ENCODE measurements around the gene HDAC9.
A peak's percentile ranks its signal among the peaks of the same experiment; 100 is the strongest.

Gene HDAC9

DNA sequence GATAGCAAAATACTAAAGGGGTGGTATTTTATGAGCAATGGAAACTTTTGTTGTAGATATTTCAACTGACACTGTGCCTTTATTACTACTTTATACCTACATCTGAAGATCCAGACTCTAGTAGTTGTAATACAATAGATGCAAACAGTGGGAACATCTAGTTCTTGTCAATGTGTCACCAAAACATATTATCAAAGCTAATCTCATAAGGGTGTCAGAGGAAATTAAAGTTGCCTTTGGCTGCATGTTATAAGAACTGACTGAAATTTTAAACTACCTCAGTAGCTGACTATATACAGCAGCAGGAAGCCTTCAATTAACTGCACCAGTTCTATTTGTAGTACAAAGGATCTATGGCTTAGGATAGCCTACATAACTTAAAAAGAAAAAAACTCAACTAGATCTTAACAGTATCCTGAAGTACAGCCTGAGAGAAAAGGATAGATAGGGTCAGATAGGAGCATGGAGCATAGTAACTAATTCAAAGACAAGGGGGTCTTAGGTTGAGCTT lies 30.9 kb downstream of the HDAC9 start:
- DNase-seq: no peak

GRCh38 chr7:18529239-18529638 lies 33.7 kb downstream of the HDAC9 start:
- DNase-seq: no peak

DNA sequence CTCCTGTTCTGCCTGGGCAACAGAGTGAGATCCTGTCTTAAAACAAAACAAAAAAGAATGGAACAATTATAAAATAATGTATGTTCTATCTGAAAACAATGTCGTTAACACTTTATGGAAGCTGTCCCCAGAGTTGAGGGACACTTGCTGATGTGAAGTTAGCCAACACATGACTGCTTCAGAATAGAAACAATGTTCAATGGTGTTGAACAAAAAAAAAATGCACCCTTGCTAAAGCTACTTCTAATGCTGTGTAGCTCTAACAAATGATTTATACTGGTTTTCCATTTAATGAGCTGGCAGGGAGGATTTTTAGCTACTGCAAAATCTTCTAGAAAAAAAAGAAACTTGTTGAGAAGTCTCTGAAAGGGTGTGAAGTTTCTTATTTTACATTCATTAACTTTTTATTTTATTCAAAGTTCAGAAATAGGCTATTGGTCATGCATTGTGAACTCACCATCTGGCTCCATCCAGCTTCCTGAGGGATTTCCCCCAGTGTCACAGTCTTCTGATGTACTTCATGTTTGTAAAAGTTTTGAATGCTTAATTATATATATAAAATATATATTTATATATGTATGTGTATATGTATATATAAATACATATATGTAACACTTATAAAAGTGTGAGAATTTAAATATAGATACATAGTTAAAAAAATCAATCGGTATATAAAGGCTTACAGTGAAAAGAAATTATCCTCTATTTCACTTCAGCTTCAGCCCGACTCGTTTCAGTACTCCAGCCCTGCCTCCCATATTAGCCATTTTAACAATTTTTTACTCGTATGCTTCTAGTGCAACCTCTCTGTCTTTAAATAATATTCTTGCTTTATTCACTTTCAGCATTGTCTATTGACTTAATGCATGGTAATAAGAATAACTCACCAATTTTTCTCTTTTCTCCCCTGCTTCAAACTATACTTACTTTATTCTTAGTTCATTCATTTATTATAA lies 35.0 kb downstream of the HDAC9 start:
- no peak for DNase-seq

GRCh38 chr7:18531539-18531938 lies 36.0 kb downstream of the HDAC9 start:
- no peak for DNase-seq

GRCh38 chr7:18532813-18533212 lies 37.3 kb downstream of the HDAC9 start:
- no peak for DNase-seq

- no peak for DNase-seq
Observed at GRCh38 chr7:18534481-18534880, 38.9 kb downstream of the HDAC9 start.

GRCh38 chr7:18535810-18536415 lies 40.4 kb downstream of the HDAC9 start:
- no peak for DNase-seq

- no peak for DNase-seq
Observed at GRCh38 chr7:18536486-18536885, 40.9 kb downstream of the HDAC9 start.

DNA sequence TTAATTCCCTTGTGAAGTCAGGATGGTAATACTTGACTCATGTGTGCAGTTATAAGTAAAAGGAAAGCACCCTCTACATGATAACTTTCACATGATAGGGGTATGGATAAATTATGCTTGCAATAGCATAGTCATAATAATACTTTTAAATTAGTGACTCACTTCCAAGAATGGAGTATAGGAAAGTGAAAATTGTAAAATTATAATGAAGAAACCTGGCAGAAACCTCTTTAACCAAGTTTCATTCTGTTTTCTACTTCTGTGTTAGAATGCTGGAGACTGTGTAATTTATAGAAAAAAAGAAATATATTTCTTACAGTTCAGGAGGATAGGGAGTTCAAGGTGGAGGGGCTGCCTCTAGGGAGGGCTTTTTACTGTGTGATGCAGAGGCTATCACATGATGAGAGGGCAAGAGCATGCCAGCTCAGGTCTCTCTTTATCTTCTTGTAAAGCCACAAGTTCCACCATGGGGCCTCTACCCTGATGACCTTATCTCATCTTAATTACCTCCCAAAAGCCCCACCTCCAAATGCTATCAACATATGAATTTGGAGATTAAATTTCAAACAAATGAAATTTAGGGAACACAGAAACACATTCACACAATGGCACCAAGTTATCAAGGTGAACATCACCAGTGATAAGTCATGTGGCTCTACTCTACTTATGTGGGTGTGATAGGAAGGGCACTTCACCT lies 43.2 kb downstream of the HDAC9 start:
- DNase-seq: no peak

GRCh38 chr7:18540396-18540795 lies 44.8 kb downstream of the HDAC9 start:
- no peak for DNase-seq

DNA sequence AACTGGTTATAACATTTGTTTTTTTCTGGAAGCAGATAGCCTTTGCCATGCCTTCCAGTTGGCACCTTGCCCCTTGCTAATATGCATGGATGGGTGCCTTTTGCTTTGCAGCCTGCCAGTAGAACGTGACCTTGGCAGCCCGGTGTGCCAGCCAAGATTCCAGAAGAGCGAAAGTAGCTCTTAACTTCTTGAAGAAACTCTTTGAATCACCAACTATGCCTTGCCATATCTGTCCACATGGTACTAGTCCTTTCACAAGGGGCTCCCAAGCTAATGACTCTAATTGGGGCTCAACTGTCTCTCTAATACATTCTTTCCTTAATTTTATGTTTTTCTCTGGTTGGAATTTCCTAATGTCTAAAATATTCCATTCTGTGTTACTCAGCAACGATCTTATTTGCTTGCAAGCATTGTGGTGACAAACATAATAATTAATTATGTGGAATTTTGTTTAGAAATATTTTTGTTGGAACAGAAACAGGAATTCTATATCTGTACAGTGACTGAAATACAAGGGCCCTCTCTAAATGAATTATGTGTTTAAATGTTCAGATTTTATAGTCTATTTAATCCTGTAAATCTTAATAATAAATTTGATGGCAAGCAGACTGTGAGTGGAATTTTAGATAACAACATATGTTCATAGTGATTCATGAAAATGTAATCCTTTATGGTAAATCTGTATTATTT lies 45.8 kb downstream of the HDAC9 start:
- no peak for DNase-seq

DNA sequence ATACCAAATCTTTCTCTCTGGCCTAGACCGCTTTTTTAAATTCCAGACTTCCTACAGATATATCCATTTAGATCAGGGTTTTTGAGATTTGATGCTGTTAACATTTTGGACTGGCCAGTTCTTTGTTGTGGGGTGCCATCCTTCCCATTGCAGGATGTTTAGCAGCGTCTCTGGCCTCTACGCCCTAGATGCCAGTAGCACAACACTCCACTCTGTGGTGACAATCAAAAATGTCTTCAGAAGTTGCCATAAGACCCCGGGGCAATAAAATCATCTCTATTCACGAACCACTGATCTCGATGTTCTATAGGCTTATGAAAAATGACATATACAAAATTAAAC lies 46.3 kb downstream of the HDAC9 start:
- DNase-seq: no peak

DNA sequence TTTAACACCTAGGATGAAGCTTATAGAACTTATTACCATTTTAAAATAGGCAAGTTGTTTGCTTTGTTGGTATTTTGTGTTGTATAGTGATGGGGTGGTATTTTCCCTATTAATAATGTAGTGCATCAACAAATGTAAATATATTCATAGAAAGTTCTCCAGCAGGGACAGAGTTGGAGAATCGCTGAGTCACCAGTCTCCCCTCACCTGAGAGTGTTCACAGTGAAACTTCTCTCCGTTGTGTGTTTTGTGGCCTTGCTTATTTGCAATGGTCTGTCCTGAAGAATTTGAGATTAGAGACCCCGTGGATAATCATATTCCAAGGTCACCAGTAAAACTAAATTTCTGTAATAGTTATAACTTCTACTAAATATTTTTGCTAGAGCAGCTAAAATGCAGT lies 51.0 kb downstream of the HDAC9 start:
- no peak for DNase-seq

- DNase-seq: no peak
Observed at GRCh38 chr7:18547509-18548187, 52.1 kb downstream of the HDAC9 start.

DNA sequence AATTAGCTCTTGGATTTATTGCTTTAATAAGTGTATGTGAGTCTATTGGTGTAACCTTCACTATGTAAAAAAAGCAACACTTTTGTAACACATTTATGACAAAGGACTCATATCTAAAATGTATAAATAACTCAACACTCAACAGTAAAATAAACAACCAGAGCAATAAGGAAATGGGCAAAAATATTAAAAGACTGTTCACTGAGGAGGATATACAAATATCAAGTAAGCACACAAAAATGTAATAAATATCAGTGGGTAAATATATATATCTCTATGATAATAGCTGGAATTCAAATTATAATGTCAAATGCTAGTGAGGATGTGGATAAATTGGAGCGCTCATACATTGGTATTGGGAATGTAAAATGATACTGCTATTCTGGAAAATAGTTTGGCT lies 53.0 kb downstream of the HDAC9 start:
- DNase-seq: no peak

GRCh38 chr7:18550574-18550973 lies 55.0 kb downstream of the HDAC9 start:
- no peak for DNase-seq

GRCh38 chr7:18552316-18552916 lies 56.9 kb downstream of the HDAC9 start:
- DNase-seq: peak; percentile 70 to 72

DNA sequence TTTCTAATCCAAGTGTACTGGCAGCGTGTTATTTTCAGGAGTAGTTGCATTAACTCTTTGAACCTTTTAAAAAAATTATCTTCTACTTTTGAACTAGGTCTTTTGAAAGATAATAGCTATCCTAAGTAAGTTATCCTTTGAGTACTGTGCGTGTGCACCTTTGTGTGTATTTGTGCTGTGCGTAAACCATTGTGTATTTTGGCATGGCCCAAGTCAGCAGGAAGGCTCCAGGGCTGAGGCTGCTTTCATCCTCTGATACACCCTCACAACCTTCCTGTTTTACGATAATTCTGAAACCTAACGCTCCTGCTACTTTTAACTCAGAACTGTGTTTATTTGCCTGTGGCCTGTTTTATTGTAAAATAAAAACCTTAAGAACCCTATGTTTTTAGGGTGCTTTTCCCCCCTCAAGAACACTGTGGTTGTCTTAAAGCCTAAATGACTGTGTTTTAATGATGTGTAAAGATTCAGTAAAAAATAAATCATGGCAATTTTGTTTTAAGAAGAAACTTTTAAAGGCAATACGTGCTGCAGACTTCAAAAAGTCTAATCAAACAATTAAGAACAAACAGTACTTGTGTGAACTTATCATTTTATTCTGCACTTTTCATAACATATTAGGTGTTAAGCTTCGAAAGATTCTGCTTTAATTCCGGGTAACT lies 57.5 kb downstream of the HDAC9 start:
- DNase-seq: no peak

- DNase-seq: no peak
Observed at GRCh38 chr7:18553605-18554003, 58.1 kb downstream of the HDAC9 start.

- no peak for DNase-seq
Observed at GRCh38 chr7:18555120-18555519, 59.6 kb downstream of the HDAC9 start.

DNA sequence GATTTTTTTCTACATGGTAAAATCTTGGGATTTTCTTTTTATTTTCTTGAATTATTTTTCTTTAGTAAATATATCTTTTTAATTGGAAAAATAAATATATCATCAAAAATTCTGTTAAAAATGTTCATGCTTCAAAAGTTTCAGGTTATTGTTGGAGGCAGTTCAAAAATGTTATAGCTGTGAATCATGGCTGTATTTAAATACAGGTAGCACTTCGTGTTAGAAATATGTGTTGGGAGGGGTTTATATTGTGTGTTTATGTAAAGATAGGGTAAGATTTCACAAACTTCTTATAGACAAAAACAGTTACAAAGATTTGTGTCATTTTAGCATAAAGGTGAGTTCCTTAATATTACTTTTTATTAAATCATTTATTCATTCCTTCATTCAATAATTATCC lies 60.4 kb downstream of the HDAC9 start:
- DNase-seq: no peak

DNA sequence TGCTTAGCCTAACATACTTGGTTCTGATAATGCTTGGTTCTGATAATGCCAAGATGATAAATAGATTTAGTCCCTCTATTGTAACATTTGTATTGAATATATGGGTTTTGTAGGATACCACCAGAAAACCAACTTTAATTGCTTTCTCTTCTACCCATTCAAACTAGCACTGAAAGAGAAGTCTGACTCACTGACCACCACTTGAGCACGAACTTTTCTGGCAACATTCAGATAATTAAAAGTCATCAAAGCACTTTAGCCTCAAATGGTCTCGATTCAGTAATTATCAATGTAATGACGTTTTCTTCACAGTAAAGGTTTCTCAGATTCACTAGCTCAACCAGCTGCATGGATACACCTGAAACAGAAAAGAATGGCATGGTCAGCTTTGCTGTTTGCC lies 63.0 kb downstream of the HDAC9 start:
- DNase-seq: no peak

All from AML-193 (cell line).